SU-DHL-6 (cell line): ENCODE measurements around the gene TBCCD1.

Experiments used
- H2AFZ ChIP-seq: fragments of 200-600 bp; sonication (generic); 2 replicates; pipeline ENCODE4 v1.6.1; 2014; ENCODE audit warnings: low read depth, mild to moderate bottlenecking, moderate library complexity, mixed read lengths, antibody characterized with exemption, low read length; ENCODE audit not compliant: severe bottlenecking
- H3F3A ChIP-seq: fragments of 200-600 bp; shearing (Covaris generic); 2 replicates; pipeline ENCODE4 v1.6.0; 2016; ENCODE audit warnings: antibody characterized with exemption, mild to moderate bottlenecking; ENCODE audit not compliant: insufficient read depth
- H3K27ac ChIP-seq: fragments of 200-600 bp; sonication (generic); 2 replicates; pipeline ENCODE4 v1.5.1; 2016; ENCODE audit warnings: low read depth, mild to moderate bottlenecking, low read length, moderate library complexity, mixed read lengths
- H3K27me3 ChIP-seq: fragments of 200-600 bp; sonication (generic), shearing (Covaris generic); 2 replicates; pipeline ENCODE4 v1.6.0; 2014; ENCODE audit warnings: mild to moderate bottlenecking, low read length
- H3K36me3 ChIP-seq: fragments of 200-600 bp; sonication (generic); 2 replicates; pipeline ENCODE4 v1.6.1; 2014; ENCODE audit warnings: mild to moderate bottlenecking, low read length, mixed read lengths
- H3K4me2 ChIP-seq: fragments of 300-600, 200-600 bp; shearing (Covaris generic), sonication (generic); 2 replicates; pipeline ENCODE4 v1.6.0; 2014; ENCODE audit warnings: low read length, low read depth, mild to moderate bottlenecking; ENCODE audit not compliant: poor library complexity, severe bottlenecking
- H3K4me3 ChIP-seq: fragments of 200-600 bp; sonication (generic); 2 replicates; pipeline ENCODE4 v1.5.1; 2014; ENCODE audit warnings: antibody characterized with exemption, low read length, mild to moderate bottlenecking, mixed read lengths; ENCODE audit not compliant: insufficient read depth, poor library complexity, severe bottlenecking
- H3K79me2 ChIP-seq: fragments of 200-600 bp; sonication (generic); 2 replicates; pipeline ENCODE4 v1.6.1; 2014; ENCODE audit warnings: mild to moderate bottlenecking, low read length, moderate library complexity; ENCODE audit not compliant: insufficient read depth
- H3K9ac ChIP-seq: fragments of 200-600 bp; sonication (generic); 2 replicates; pipeline ENCODE4 v1.7.0; 2014; ENCODE audit warnings: mild to moderate bottlenecking, low read length
- H3K9me2 ChIP-seq: fragments of 200-600 bp; sonication (generic); replicated peaks from 2 replicates; pipeline ENCODE4 v1.6.1; 2014; ENCODE audit warnings: low read length; ENCODE audit not compliant: insufficient read depth
- H3K9me3 ChIP-seq: fragments of 200-600 bp; sonication (generic); 2 replicates; pipeline ENCODE4 v1.6.1; 2014; ENCODE audit warnings: low read length, mixed read lengths; ENCODE audit not compliant: insufficient read depth
- H4K20me1 ChIP-seq: fragments of 200-600 bp; sonication (generic); 2 replicates; pipeline ENCODE4 v1.6.1; 2014; ENCODE audit warnings: low read depth, mild to moderate bottlenecking, antibody characterized with exemption, low read length, moderate library complexity, mixed read lengths
- EZH2phosphoT487 ChIP-seq: fragments of 200-600 bp; sonication (generic), shearing (Covaris generic); conservative IDR thresholded peaks from 2 replicates; pipeline ENCODE4 v1.6.1; 2018; ENCODE audit warnings: mild to moderate bottlenecking, antibody characterized with exemption, low read length, moderate library complexity, mixed read lengths
- TF ChIP-seq, protein P1 (sequence below): fragments of 200-600 bp; sonication (generic); IDR thresholded peaks from one replicate; pipeline ENCODE4 v1.5.1; 2017; ENCODE audit warnings: antibody characterized with exemption, mild to moderate bottlenecking, low read length, moderate library complexity; ENCODE audit not compliant: insufficient read depth, poor library complexity, severe bottlenecking

Gene TBCCD1

DNA sequence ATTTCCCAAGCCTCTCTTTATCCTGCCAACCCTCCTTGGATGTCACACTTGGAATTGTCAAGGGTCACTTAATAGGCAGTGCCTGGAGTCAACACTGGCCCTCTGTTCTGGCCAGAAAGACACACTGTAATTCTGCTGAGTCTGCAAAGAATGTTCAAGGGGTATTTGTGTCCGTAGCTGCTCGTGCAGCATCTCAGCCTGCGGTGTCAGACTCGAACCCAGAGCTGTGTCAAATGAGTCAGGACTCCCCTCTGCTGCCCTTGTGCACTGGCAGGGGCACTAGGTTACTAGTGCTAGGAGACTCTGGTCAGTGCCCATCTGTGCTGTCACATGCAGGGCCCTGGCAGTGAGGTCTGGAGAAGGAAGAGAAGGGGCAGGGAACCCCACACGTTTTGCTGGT lies 44.9 kb upstream of the TBCCD1 start:
- H2AFZ ChIP-seq, result no peak overlapping the region
- no peaks in the 10 kb centered on the region for H3F3A ChIP-seq
- no peak overlapping the region for H3K9ac ChIP-seq
- TF ChIP-seq, protein P1, sequence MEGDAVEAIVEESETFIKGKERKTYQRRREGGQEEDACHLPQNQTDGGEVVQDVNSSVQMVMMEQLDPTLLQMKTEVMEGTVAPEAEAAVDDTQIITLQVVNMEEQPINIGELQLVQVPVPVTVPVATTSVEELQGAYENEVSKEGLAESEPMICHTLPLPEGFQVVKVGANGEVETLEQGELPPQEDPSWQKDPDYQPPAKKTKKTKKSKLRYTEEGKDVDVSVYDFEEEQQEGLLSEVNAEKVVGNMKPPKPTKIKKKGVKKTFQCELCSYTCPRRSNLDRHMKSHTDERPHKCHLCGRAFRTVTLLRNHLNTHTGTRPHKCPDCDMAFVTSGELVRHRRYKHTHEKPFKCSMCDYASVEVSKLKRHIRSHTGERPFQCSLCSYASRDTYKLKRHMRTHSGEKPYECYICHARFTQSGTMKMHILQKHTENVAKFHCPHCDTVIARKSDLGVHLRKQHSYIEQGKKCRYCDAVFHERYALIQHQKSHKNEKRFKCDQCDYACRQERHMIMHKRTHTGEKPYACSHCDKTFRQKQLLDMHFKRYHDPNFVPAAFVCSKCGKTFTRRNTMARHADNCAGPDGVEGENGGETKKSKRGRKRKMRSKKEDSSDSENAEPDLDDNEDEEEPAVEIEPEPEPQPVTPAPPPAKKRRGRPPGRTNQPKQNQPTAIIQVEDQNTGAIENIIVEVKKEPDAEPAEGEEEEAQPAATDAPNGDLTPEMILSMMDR, result no peak
- no peak for TF ChIP-seq EZH2phosphoT487
- H3K4me2 ChIP-seq, result no peak overlapping the region
- H4K20me1 ChIP-seq, result no peaks in the 10 kb centered on the region
- no peaks in the 10 kb centered on the region for H3K79me2 ChIP-seq
- no peaks in the 10 kb centered on the region for H3K9me2 ChIP-seq
- no peak overlapping the region for H3K4me3 ChIP-seq
- H3K36me3 ChIP-seq, result no peaks in the 10 kb centered on the region
- H3K27ac ChIP-seq, result no peak overlapping the region
- no peaks in the 10 kb centered on the region for H3K27me3 ChIP-seq
- H3K9me3 ChIP-seq, result no peaks in the 10 kb centered on the region

DNA sequence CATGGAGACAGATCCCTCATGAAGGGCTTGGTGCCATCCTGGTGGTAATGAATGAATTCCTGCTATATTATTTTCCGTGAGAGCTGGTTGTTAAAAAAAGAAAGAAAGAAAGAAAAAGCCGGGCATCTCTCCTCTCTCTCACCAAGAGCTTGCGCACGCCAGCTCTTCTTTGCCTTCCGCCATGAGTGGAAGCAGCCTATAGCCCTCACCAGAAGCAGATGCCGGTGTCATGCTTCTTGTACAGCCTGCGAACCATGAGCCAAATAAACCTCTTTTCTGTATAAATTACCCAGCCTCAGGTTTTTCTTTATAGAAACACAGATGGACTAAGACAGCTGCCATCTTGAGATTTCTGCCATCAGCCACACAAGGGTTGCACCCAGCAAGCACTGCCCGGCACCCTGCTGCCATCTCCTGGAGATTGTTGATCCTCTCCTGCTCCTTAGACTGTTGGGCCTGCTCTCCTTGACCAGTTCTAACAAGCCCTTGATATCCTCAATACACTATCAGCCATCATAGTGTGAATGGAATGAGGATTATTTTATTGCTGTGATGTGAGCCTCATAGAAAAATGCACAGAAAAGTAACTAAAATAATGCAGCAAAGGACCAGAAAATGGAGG lies 42.2 kb upstream of the TBCCD1 start:
- Histone ChIP-seq H3F3A (no peaks in the 10 kb centered on the region), H3K9ac (no peak overlapping the region), H3K4me3 (no peak overlapping the region), H3K27ac (no peak overlapping the region), H3K4me2 (no peak overlapping the region), H3K27me3 (no peaks in the 10 kb centered on the region), H4K20me1 (no peaks in the 10 kb centered on the region), H3K36me3 (no peaks in the 10 kb centered on the region), H3K9me3 (no peaks in the 10 kb centered on the region), H3K9me2 (no peaks in the 10 kb centered on the region), H3K79me2 (no peaks in the 10 kb centered on the region), H2AFZ (no peak overlapping the region)
- TF ChIP-seq, protein P1, result peak; percentile 20
- no peak for TF ChIP-seq EZH2phosphoT487

DNA sequence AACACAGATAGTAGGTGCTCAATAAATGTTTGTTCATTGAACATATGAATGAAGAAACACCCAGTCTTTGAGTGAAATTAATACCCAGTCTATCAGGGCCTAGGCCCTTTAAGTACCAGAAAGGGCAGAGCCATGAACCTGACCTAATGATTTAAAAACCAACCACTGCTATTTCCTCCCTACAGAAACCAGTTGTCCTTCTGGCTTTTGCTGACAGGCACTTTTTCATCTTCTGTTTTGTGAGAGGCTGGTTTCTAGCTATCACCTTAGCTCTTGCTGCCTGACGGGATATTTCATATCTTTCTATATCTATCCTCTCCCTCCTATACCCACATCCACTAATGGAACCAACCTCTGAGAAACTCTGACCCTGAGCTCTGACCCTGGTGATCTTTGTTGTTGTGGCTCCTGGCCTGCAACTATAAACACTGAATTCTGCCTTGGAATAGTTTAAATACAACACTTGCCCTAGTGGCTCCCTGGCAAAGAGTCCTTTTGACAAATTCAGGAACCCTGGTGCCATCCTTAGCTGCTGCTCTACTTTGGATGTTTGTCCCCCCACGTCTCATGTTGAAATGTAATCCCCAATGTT lies 41.6 kb upstream of the TBCCD1 start:
- no peak overlapping the region for H3K9ac ChIP-seq
- no peaks in the 10 kb centered on the region for H4K20me1 ChIP-seq
- H2AFZ ChIP-seq, result no peak overlapping the region
- H3K27ac ChIP-seq, result no peak overlapping the region
- no peaks in the 10 kb centered on the region for H3K36me3 ChIP-seq
- no peak overlapping the region for H3K4me3 ChIP-seq
- no peak overlapping the region for H3K4me2 ChIP-seq
- no peaks in the 10 kb centered on the region for H3F3A ChIP-seq
- H3K9me2 ChIP-seq, result no peaks in the 10 kb centered on the region
- H3K9me3 ChIP-seq, result no peaks in the 10 kb centered on the region
- TF ChIP-seq EZH2phosphoT487, result no peak
- TF ChIP-seq, protein P1, result no peak
- H3K79me2 ChIP-seq, result no peaks in the 10 kb centered on the region
- no peaks in the 10 kb centered on the region for H3K27me3 ChIP-seq
